ENCODE data around the gene ANKRD13B. TPM values are rescaled to one million over a fixed set of nuclear protein-coding genes. Genes with fewer than 3 reads are reported as not detected.

Gene ANKRD13B
- total RNA-seq, 1 donor from 2014 or later, result 28.1 TPM

DNA sequence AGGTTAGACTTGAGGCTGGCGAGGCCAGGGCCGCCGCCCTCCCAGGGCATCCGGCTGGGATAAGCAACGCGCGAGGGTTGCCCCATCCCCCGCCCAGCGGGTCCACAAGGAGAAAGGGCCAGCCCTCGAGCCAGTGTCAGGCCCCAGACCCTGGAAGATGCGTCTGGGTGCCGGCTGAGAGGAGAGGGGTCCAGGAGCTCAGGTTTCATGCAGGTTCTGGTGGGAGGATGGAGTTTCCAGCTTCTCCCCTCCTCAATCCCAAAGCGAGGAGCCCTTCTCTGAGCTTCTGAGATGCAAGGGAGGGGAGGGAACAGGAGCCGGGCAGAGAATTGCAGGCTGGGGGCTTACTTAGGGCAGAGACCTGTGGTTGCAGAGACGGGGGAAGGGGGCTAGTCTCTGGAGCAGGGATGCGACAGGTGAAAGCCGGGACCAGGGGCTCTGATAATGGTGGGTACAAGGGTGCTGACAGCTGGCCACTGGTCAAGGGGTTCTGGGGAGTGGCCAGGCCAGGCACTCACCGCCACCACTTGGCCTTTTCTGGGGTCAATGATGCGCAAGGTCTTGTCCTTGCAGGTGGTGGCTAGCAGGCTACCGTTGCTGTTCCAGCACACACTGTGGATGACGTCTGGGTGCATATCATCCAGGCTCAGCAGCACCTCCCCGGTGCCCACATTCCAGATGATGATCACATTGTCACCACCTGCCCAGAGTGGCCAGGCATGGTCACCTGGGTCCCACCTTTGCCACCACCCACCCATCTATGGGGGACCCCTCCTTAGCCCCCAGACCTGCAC, 25.5 kb downstream of the ANKRD13B start:
- DNase-seq, result no peak

DNA sequence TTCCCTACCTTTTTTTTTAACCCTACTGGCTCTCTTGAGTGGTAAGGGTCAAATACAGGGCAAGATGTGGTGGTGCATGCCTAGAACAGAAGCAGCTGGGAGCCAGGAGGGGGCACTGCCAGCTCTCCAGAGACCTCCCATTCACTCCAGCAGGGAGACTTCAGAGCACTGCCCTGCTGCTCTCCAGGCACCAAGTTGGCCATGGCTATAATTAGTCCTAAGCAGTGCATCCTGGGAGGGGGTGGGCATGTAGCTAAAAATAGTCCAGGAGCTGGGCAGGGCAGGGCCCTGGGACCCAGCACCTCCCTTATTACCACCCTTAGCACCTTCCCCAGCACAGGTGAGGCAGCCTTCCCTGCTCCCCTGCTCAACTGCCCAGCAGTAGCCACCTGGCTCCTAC, 26.3 kb downstream of the ANKRD13B start:
- DNase-seq, result no peak

GRCh38 chr17:29620271-29620670, 27.3 kb downstream of the ANKRD13B start:
- no peak for DNase-seq

- no peak for DNase-seq
Measured at GRCh38 chr17:29620779-29621500, 28.0 kb downstream of the ANKRD13B start.

GRCh38 chr17:29621751-29622194, 28.8 kb downstream of the ANKRD13B start:
- DNase-seq, result no peak

GRCh38 chr17:29622337-29623282, 29.7 kb downstream of the ANKRD13B start, which contains the start of gene CORO6:
TSS of gene CORO6 (minus strand) at chr17:29622912. CDS start at chr17:29621421, 1,491 bp downstream.
- no peak for DNase-seq

DNA sequence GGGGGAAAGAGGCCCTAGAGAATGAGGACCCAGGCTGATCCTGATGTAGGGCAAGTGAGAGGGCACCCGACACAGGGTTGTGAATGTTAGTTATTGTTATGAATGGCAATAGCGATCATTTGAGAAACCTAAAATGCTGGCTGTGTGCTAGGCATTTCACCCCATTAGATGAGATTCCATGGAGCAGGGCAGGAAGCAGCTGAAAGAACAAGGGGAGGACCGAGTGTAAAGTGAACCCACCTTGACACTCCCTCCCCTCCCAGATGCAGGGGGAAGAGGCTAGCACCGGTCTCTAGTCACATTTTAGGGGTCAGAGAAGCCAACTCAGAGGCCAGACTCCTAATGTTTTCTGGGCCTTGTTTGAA, 30.3 kb downstream of the ANKRD13B start:
- no peak for DNase-seq

DNA sequence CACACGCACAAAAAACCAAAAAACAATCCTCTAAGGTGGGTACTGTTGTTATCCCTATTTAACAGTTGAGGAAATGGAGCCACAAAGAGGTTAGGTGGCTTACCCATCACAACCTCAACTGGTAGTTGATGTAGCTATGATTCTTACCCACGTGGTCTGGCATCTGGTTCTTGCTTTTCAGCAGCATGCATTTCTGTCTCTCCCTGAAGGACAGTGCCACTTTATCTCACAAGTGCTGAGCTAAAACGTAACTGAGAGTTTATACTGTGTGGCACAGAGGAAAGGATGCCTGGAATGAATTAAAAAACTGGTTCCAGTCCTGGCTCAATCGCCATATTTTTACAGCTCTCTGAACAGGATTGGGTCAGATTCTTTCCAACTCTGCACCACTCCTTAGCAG, 31.7 kb downstream of the ANKRD13B start:
- DNase-seq, result no peak

DNA sequence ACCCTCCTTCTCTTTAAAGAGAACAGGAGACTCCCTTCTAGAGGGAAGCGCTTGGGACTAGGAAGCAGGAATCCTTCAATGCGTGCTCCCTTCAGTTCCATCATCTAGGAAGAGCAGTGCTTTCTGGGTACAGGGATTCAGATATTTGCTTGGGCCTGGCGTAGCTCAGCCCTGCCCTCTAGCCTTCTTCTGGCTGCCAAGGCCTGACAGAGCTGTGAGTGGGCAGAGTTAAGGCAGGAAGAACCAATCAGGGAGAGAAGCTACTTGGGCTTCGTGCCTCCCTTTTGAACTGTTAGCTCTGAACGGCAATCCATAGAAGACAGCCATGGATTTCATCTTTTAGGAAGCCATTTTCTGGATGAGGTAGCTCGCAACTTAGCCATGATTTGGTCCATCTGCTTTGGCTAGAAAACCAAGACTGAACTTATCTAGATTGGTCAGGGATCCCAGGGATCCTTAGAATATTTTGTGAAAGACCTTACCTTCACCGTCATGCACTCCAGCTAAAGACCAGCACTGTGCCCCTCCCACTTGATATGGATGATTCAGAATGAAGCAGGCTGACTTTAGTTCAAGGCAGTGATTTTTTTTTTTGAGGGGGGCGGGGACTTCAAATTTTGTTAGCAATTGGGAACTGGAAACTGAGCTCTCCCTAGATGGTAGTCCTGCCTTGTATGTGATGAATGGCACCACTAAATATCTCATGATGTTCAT, 32.3 kb downstream of the ANKRD13B start:
- no peak for DNase-seq

- no peak for DNase-seq
Measured at GRCh38 chr17:29627951-29628350, 35.0 kb downstream of the ANKRD13B start.

- no peak for DNase-seq
Measured at GRCh38 chr17:29628644-29629043, 35.7 kb downstream of the ANKRD13B start.

GRCh38 chr17:29629839-29630238, 36.9 kb downstream of the ANKRD13B start:
- DNase-seq, result no peak

DNA sequence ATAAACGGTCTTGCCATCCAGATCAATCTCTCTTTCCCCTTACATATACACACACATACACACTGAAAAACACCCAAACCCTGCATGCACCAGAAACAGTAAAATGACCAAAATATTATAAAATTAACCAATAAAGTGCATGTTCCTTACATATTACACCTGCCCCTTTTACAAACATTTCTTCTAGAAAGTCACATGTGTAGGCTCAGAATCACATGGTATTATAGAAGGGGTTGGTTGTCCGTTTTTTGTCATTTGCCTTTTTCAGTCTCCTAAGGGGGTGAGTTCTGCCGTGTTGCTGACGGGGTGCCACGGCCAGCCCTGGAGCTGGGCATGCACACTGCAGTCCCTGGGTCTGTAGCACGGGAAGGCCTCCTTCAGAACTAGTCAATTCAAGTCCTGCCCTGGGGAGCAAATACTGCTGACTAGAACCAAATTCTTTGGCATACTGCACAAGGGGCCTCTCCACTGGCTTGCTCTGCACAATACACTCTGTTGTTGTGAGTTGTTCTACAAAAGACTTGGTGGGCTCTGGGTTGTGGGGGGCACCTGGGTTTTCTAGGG, 37.8 kb downstream of the ANKRD13B start:
- DNase-seq, result no peak

DNA sequence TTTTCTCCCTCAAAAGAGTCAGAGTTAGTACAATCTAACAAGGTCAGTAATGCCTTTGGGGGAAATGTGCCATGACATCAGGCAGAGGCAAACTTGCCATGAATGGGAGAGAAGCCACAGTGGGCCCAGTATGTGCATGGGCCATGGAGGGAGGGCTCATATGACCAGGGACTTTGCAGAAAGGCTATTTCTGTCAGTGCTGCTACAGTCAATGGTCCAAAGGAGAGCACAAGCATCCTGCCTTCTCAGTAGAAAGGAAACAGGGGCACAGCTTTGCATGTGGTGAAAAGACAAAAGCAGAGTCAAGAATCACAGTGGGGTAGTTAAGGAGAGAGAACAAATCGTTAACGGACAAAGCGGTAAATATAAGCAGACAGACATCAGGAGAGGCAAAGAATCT, 41.0 kb downstream of the ANKRD13B start:
- DNase-seq, result no peak

DNA sequence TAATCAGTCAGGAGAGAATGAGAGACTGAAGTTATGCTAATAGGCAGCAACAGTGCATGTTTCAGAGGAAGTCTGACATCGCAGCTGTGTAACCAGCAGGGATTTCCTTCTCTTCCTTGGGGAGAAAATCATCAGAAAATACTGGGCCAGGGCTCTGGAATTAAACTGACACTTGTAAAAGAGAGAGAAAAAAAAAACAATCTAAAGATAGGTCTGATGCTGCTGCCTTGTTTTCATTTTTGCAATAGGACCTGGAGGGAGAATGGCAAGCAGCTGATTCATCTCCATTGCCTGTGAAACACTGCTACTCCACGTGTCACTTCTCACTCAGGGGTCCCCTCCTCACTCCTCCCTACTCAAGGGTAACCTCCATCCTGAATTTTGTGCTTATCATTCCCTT, 47.5 kb downstream of the ANKRD13B start:
- DNase-seq, result no peak

DNA sequence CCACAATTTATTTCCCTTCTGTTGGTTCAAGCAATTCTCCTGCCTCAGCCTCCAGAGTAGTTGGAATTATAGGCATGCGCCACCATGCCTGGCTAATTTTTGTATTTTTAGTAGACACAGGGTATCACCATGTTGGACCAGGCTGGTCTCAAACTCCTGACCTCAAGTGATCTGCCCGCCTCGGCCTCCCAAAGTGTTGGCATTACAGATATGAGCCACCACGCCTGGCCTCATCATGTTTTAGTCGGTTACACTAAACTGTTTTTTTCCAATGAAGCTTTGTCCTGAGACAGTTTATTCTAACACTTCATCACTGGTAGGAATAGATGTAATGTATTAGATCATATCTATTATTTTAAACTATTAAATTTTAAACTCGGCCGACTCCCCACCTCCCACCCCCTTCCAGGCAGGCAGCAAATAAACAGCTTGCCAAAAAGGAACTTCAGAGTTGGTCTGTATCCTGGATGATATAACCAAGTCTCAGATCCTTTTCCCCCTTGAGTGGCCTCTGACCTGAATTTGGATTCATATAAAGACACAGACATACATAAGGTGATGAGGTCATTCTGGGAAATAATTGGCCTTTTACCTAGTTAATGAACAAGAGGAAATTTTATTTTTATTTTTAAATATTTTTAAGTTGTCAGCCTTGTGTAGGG, 48.2 kb downstream of the ANKRD13B start:
- DNase-seq, result no peak

DNA sequence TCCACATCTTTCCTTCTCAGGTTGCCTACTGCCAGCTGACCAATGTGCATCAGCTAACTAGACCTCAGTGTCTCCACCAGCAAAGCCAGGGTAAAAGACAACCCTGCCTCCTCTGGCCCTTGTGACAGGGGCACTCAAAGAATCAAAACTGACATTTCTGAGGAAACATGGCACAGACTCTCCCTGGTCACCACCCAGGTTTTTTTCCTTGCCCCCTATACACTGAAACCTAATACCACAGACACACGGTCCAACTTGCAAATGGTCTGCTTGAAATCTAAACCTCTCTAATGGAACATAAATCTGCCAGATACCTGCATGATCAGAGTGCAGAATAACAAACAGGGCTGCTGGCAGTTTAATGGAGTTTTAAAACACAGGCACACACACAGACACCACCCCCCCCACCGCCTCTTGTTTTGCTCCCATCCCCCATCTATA, 49.3 kb downstream of the ANKRD13B start:
- DNase-seq, result no peak

DNA sequence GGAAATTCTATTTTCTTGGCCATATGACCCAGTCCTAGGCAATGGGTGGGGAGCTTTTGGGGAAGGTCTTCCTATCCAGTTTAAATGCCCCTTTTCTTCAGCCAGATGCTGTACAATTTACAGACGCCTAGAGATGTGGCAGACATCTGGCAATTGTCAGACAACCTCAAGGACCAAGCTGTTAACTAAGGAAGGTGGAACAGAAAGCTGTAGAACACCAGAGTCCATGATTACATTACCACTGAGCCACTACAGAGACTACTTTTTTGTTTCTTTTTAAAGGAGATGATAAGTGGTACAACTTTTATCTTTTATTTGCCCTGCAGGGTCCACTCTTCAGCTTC, 50.9 kb downstream of the ANKRD13B start:
- DNase-seq, result no peak

- no peak for DNase-seq
Measured at GRCh38 chr17:29645515-29646051, 52.7 kb downstream of the ANKRD13B start.

- DNase-seq, result no peak
Measured at GRCh38 chr17:29648005-29648404, 55.1 kb downstream of the ANKRD13B start.

- no peak for DNase-seq
Measured at GRCh38 chr17:29649359-29649758, 56.4 kb downstream of the ANKRD13B start.
